ENCODE results near the gene CYCS.

Gene CYCS

DNA sequence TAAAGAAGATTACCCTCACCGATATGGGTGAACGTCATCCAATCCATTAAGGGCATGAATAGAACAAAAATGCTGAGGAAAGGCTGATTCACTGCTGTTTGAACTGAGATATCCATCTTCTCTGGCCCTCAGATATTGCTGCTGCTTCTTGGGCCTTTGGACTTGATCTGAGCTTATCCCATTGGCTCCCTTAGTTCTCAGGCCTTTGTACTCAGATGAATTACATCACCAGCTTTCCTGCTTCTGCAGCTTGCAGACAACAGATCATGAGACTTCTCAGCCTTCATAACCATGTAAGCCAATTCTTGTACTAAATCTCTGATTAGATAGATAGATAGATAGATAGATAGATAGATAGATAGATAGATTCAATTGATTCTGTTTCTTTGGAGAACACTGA lies 40.2 kb downstream of the CYCS start:
- TF ChIP-seq, protein P1, sequence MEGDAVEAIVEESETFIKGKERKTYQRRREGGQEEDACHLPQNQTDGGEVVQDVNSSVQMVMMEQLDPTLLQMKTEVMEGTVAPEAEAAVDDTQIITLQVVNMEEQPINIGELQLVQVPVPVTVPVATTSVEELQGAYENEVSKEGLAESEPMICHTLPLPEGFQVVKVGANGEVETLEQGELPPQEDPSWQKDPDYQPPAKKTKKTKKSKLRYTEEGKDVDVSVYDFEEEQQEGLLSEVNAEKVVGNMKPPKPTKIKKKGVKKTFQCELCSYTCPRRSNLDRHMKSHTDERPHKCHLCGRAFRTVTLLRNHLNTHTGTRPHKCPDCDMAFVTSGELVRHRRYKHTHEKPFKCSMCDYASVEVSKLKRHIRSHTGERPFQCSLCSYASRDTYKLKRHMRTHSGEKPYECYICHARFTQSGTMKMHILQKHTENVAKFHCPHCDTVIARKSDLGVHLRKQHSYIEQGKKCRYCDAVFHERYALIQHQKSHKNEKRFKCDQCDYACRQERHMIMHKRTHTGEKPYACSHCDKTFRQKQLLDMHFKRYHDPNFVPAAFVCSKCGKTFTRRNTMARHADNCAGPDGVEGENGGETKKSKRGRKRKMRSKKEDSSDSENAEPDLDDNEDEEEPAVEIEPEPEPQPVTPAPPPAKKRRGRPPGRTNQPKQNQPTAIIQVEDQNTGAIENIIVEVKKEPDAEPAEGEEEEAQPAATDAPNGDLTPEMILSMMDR (IDR thresholded peaks at IDR 0.05): no peak

DNA sequence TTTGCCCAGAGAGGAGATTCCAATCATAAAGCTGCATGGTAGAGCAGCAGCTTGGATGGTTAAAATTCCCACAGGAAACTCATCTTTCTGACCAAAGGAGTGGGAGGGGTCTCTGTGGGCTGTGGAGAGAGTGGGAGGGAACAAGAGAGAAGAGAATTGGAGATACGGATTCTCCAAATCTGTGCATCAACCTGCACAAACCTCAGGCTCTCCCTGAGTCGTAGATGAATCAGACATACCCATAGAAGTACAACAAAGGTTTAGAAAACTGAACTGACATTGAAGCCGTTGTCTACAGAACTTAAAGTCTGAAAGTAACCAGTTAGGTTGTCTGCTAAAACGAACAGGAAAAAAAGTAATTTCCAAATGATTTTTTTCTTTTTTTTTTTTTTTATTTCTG lies 41.9 kb downstream of the CYCS start:
- TF ChIP-seq, protein P1 (IDR thresholded peaks at IDR 0.05): no peak

DNA sequence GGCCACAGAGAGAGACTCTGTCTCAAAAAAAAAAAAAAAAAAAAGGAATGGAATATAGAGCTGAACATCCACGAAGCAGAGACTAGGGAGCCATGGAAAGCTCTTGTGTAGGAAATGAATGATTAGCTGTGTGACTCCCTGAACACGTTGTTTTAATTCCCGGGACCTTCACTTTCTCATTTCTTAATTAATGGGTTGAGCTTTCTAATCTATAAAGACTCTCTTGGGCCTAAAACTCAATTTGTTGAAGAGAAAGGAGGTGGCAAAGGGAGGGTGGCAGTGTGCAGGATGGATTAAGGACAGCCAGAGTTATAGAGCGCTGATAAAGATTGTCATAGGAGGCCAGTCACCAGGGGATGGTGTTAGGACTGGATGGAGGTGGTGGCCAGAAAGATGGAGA lies 48.0 kb downstream of the CYCS start:
- TF ChIP-seq, protein P1 (IDR thresholded peaks at IDR 0.05): no peak

DNA sequence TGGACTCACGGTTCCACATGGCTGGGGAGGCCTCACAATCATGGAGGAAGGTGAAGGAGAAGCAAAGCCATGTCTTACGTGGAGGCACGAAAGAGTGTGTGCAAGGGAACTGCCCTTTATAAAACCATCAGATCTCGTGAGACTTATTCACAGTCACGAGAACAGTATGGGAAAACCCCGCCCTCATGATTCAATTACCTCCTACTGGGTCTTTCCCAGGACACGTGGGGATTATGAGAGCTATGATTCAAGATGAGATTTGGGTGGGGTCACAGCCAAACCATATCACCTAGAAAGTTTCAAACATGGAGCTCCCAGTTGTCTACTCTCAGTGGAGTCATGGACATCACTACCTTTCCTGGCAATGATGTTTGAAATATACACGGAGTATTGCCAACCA lies 49.6 kb downstream of the CYCS start:
- TF ChIP-seq, protein P1 (IDR thresholded peaks at IDR 0.05): no peak

DNA sequence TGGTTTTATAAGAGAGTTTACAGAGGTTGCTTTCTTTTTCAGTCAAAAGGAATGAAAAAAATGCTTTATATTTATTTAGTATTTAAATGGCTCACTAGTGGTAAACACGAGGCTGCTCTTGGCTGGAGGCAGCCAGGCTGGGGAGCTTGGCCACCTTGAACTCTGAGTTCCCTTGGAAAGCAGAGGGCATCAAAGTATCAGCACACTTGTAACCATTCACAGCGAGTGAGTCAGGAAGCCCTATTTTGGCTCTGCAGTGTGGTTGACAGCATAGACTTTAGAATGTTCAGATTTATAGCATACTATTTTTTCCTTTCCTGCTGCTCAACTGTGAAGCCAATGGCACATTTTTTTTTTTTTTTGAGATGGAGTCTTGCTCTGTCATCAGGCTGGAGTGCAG lies 51.6 kb downstream of the CYCS start:
- TF ChIP-seq, protein P1 (IDR thresholded peaks at IDR 0.05): no peak

Data from LNCAP (cell line).